NB4 (cell line): ENCODE data around the gene NEXMIF.

Experiments used
- DNase-seq: peaks from one replicate; pipeline ENCODE4 v3.0.0; 2010; ENCODE audit warnings: low read depth
- H3K4me3 ChIP-seq: one replicate; pipeline ENCODE4 v1.5.1; 2011; ENCODE audit warnings: mild to moderate bottlenecking, low read depth, low read length, moderate library complexity
- CTCF ChIP-seq: IDR thresholded peaks from one replicate; pipeline ENCODE4 v1.5.1; 2012; ENCODE audit warnings: low read depth, low read length
- MYC ChIP-seq: IDR thresholded peaks from 2 replicates; pipeline ENCODE4 v1.6.1; 2011; ENCODE audit warnings: low read depth, low read length
- POLR2A ChIP-seq: IDR thresholded peaks from 2 replicates; pipeline ENCODE4 v1.6.1; 2011; ENCODE audit warnings: mild to moderate bottlenecking; ENCODE audit not compliant: insufficient read length; ENCODE audit errors: extremely low read depth
- TF ChIP-seq, protein P1 (sequence below): IDR thresholded peaks from 2 replicates; pipeline ENCODE4 v1.6.1; 2011; ENCODE audit warnings: low read depth, low read length

Gene NEXMIF

GRCh38 chrX:74923942-74924448 is 1.3 kb downstream of the NEXMIF start:
- H3K4me3 ChIP-seq = no peak overlapping the region
- no peak for DNase-seq
- no peak for TF ChIP-seq MYC
- no peak for TF ChIP-seq POLR2A
- TF ChIP-seq CTCF = no peak
- TF ChIP-seq, protein P1, sequence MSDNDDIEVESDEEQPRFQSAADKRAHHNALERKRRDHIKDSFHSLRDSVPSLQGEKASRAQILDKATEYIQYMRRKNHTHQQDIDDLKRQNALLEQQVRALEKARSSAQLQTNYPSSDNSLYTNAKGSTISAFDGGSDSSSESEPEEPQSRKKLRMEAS = no peak

GRCh38 chrX:74922922-74923543 is 2.2 kb downstream of the NEXMIF start:
- H3K4me3 ChIP-seq = no peak overlapping the region
- DNase-seq = peak; percentile 62
- TF ChIP-seq CTCF = no peak
- TF ChIP-seq, protein P1 = no peak
- TF ChIP-seq POLR2A = no peak
- no peak for TF ChIP-seq MYC

DNA sequence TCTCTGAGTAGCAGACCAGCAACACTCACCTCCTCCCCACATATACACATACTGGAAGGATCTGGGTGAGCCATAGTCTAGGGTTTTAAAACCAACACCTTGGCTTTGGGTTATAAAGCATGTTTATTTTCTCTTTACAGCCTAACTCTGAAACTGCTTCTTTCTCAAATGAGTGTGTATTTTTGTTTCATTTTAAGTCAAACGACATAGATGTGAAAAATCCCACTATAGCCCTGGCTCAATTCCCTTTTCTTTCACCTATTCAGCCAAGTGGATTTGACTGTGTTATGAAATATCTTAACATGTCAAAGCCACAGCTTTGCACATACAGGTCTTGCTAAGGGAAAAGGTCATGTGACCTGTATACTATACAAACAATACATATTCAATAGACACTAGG is 13.8 kb downstream of the NEXMIF start:
- TF ChIP-seq, protein P1 = no peak
- TF ChIP-seq POLR2A (no peak), CTCF (no peak), MYC (no peak)
- no peak for DNase-seq
- no peak overlapping the region for H3K4me3 ChIP-seq

DNA sequence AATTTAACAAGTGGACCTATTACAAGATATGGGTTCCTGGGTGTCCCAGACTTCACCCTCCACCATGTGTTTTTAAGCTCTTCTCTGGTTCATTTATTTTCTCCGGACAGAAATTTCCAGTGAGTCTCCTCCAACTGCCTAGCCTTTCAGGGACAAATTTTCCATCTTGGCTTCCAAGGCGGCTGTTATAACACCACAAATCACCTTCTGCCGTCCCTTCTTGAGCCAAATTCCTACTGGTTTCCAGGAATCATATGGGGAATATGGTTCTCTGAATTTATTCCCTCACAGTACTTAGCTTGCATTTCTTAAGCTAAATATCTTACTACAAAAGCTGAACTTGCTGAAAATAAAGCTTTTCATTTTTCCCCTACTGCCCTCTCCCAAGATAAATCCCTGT is 18.8 kb downstream of the NEXMIF start:
- no peak for DNase-seq
- TF ChIP-seq, protein P1 = no peak
- no peak for TF ChIP-seq MYC
- TF ChIP-seq POLR2A = no peak
- no peak for TF ChIP-seq CTCF

GRCh38 chrX:74902806-74903205 is 22.4 kb downstream of the NEXMIF start:
- no peak overlapping the region for H3K4me3 ChIP-seq
- no peak for TF ChIP-seq CTCF
- TF ChIP-seq MYC = no peak
- TF ChIP-seq POLR2A = no peak
- TF ChIP-seq, protein P1 = no peak
- no peak for DNase-seq

More for the DNA sequence above, 18.8 kb downstream of the NEXMIF start:
- H3K4me3 ChIP-seq = no peak overlapping the region

DNA sequence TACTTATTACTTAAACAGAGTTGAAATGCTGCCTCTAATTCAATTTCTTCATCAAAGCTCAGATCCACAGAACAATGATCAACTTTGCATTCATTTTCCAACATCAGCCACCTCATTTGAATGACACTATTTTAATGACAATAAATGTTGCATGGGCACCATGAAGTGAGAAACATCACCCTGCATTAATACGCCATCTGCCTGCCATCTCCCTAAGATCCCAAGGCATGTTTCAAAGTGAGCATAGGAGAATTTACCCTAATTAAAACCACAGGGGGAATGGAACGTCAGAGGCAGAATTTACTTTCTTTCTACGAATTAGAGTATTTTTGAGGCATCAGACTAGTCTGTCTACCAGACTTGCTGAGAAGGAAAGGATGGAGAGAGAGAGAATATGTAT is 32.7 kb downstream of the NEXMIF start:
- no peak for DNase-seq
- TF ChIP-seq, protein P1 = no peak
- no peak for TF ChIP-seq POLR2A
- no peak for TF ChIP-seq MYC
- no peak for TF ChIP-seq CTCF
- H3K4me3 ChIP-seq = no peak overlapping the region
